ENCODE data around the gene DHX8. TPM values are rescaled to one million over a fixed set of nuclear protein-coding genes. Genes with fewer than 3 reads are reported as not detected.

DHX8 gene
- total and polyA plus RNA-seq, 2 of the 8 experiments (the other 6 are each of a cell fraction or from before 2014, with no cell fraction given): 30.5 to 59.4 TPM

GRCh38 chr17:43456661-43457361 lies 27.0 kb upstream of the DHX8 start (continued):
- TF ChIP-seq ZNF274 (IDR thresholded peaks at IDR 0.05; ENCODE audit: borderline replicate concordance, extremely low read depth, low read length): no peak
- TF ChIP-seq BACH1 (IDR thresholded peaks at IDR 0.05; ENCODE audit: low read length): no peak
- no peak for TF ChIP-seq CHD1 (IDR thresholded peaks at IDR 0.05; ENCODE audit: low read depth, low read length)
- TF ChIP-seq RFX5 (IDR thresholded peaks at IDR 0.05; ENCODE audit: borderline replicate concordance, low read depth, low read length): no peak
- TF ChIP-seq EGR1 (IDR thresholded peaks at IDR 0.05; ENCODE audit: borderline replicate concordance, low read depth, low read length): no peak
- no peak for TF ChIP-seq RXRA (IDR thresholded peaks at IDR 0.05; ENCODE audit: insufficient read depth, low read depth, low read length)
- no peak for TF ChIP-seq ATF3 (IDR thresholded peaks at IDR 0.05; ENCODE audit: insufficient read depth, low read depth, low read length)
- TF ChIP-seq BCL11A (IDR thresholded peaks at IDR 0.05; ENCODE audit: low read depth in 2 of 2, low read length in 2 of 2): no peak
- no peak for TF ChIP-seq JUN (IDR thresholded peaks at IDR 0.05; ENCODE audit: low read depth, low read length)
- no peak for TF ChIP-seq JUND (IDR thresholded peaks at IDR 0.05; ENCODE audit: low read length)
- no peak for TF ChIP-seq SIN3A (conservative IDR thresholded peaks at IDR 0.05 in 1 of 2, IDR thresholded peaks at IDR 0.05 in 1 of 2; ENCODE audit: low read depth in 1 of 2, low read length in 2 of 2)
- no peak for TF ChIP-seq CHD2 (IDR thresholded peaks at IDR 0.05; ENCODE audit: low read length)
- TF ChIP-seq KDM5A (IDR thresholded peaks at IDR 0.05; ENCODE audit: low read length): no peak

All from H1 (cell line).